Astrocyte (in vitro differentiated cells and primary cell): ENCODE results near the gene MAGEL2. TPM values are rescaled to one million over a fixed set of nuclear protein-coding genes. Genes with fewer than 3 reads are reported as not detected.

ENCODE experiments used
- DNase-seq: peaks from one replicate; pipeline ENCODE4 v3.0.0-alpha.2; 2010; ENCODE audit warnings: low read depth
- FAIRE-seq: peaks from 2 replicates; lab custom pipeline; 2011; peaks lifted over from hg19 to GRCh38; lab: Jason Lieb, UNC
- H2AFZ ChIP-seq: 2 replicates; pipeline ENCODE4 v1.6.0; 2012; ENCODE audit warnings: low read depth, low read length, inconsistent platforms
- H3K27ac ChIP-seq: 2 replicates; pipeline ENCODE4 v1.5.1; 2011; ENCODE audit warnings: low read depth, low read length, inconsistent platforms
- H3K27me3 ChIP-seq: 2 replicates; pipeline ENCODE4 v1.6.0; 2011; ENCODE audit warnings: low read length, inconsistent platforms; ENCODE audit not compliant: insufficient read depth
- H3K36me3 ChIP-seq: 2 replicates; pipeline ENCODE4 v1.5.1; 2011; ENCODE audit warnings: low read length, inconsistent platforms; ENCODE audit not compliant: insufficient read depth
- H3K4me1 ChIP-seq: 2 replicates; pipeline ENCODE4 v1.5.1; 2011; ENCODE audit warnings: low read length, inconsistent platforms; ENCODE audit not compliant: insufficient read depth
- H3K4me2 ChIP-seq: 2 replicates; pipeline ENCODE4 v1.6.0; 2012; ENCODE audit warnings: low read length, inconsistent platforms
- H3K4me3 ChIP-seq: 2 replicates; pipeline ENCODE4 v1.5.1; 2011; ENCODE audit warnings: low read depth, mild to moderate bottlenecking, low read length, inconsistent platforms; ENCODE audit not compliant: insufficient read depth
- H3K79me2 ChIP-seq: 2 replicates; pipeline ENCODE4 v1.6.0; 2012; ENCODE audit warnings: mild to moderate bottlenecking, low read length, inconsistent platforms; ENCODE audit not compliant: insufficient read depth
- H3K9ac ChIP-seq: 2 replicates; pipeline ENCODE4 v1.6.0; 2012; ENCODE audit warnings: mild to moderate bottlenecking, low read length, inconsistent platforms
- H3K9me3 ChIP-seq: 2 replicates; pipeline ENCODE4 v1.5.1; 2012; ENCODE audit warnings: low read depth, mild to moderate bottlenecking, low read length, inconsistent platforms; ENCODE audit not compliant: insufficient read depth
- H4K20me1 ChIP-seq: 2 replicates; pipeline ENCODE4 v1.6.0; 2012; ENCODE audit warnings: low read length, inconsistent platforms; ENCODE audit not compliant: insufficient read depth
- H3K27ac Mint-ChIP-seq: one replicate; pipeline ENCODE4 v1.8.0; 2021; ENCODE audit warnings: mild to moderate bottlenecking, mixed read lengths; ENCODE audit not compliant: unreplicated experiment
- H3K27me3 Mint-ChIP-seq: one replicate; pipeline ENCODE4 v1.8.0; 2021; ENCODE audit warnings: low read depth, mixed read lengths; ENCODE audit not compliant: unreplicated experiment
- H3K36me3 Mint-ChIP-seq: one replicate; pipeline ENCODE4 v1.8.0; 2021; ENCODE audit warnings: low read depth, mixed read lengths; ENCODE audit not compliant: unreplicated experiment
- H3K4me1 Mint-ChIP-seq: one replicate; pipeline ENCODE4 v1.8.0; 2021; ENCODE audit warnings: low read depth, mixed read lengths; ENCODE audit not compliant: unreplicated experiment
- H3K4me3 Mint-ChIP-seq: one replicate; pipeline ENCODE4 v1.8.0; 2021; ENCODE audit warnings: mild to moderate bottlenecking, moderate library complexity, mixed read lengths; ENCODE audit not compliant: unreplicated experiment
- H3K9me3 Mint-ChIP-seq: one replicate; pipeline ENCODE4 v1.8.0; 2021; ENCODE audit warnings: mild to moderate bottlenecking, mixed read lengths; ENCODE audit not compliant: unreplicated experiment
- CTCF ChIP-seq: IDR thresholded peaks from 2 replicates; pipeline ENCODE4 v1.5.1; 2011; ENCODE audit warnings: low read depth, mild to moderate bottlenecking, inconsistent platforms, low read length, moderate library complexity; ENCODE audit not compliant: insufficient read depth
- EZH2 ChIP-seq: IDR thresholded peaks from 2 replicates; pipeline ENCODE4 v1.6.1; 2012; ENCODE audit warnings: mild to moderate bottlenecking, low read length, inconsistent platforms; ENCODE audit not compliant: insufficient read depth
- total RNA-seq: library from RNA; stranded (reverse); gene quantifications from 2 replicates; pipeline ENCODE4 v1.2.1, GENCODE V29; 2021

Gene MAGEL2
- total RNA-seq, 1 donor from 2014 or later, result 8.6 TPM

GRCh38 chr15:23647001-23647295, 719 bp downstream of the MAGEL2 start:
- H3K9me3 ChIP-seq, result no peaks in the 10 kb centered on the region
- TF ChIP-seq CTCF (no peak), EZH2 (no peak)
- DNase-seq (no peak), FAIRE-seq (no peak)
- H3K9ac ChIP-seq, result peak overlapping the region; percentile 76
- H2AFZ ChIP-seq, result no peak overlapping the region
- no peaks in the 10 kb centered on the region for H3K36me3 ChIP-seq
- no peaks in the 10 kb centered on the region for H4K20me1 ChIP-seq
- no peak overlapping the region for H3K27ac ChIP-seq
- Mint-ChIP-seq H3K36me3 (peaks cover 2% of the 10 kb centered on the region), H3K4me3 (peak overlapping the region; percentile 78), H3K9me3 (peaks cover 5% of the 10 kb centered on the region), H3K4me1 (no peaks in the 10 kb centered on the region), H3K27ac (no peak overlapping the region), H3K27me3 (no peaks in the 10 kb centered on the region)
- no peaks in the 10 kb centered on the region for H3K79me2 ChIP-seq
- H3K27me3 ChIP-seq, result no peaks in the 10 kb centered on the region
- H3K4me1 ChIP-seq, result no peaks in the 10 kb centered on the region
- peak overlapping the region; percentile 60 for H3K4me3 ChIP-seq
- peak overlapping the region; percentile 79 for H3K4me2 ChIP-seq

GRCh38 chr15:23646165-23647000, 1.3 kb downstream of the MAGEL2 start:
- no peaks in the 10 kb centered on the region for H3K79me2 ChIP-seq
- H3K4me1 Mint-ChIP-seq, result no peaks in the 10 kb centered on the region
- no peak overlapping the region for H3K9ac ChIP-seq
- H3K27me3 Mint-ChIP-seq, result no peaks in the 10 kb centered on the region
- no peaks in the 10 kb centered on the region for H3K27me3 ChIP-seq
- peaks cover 2% of the 10 kb centered on the region for H3K36me3 Mint-ChIP-seq
- peak overlapping the region; percentile 79 for H3K4me2 ChIP-seq
- H3K4me1 ChIP-seq, result no peaks in the 10 kb centered on the region
- no peaks in the 10 kb centered on the region for H3K9me3 ChIP-seq
- no peak overlapping the region for H3K27ac Mint-ChIP-seq
- FAIRE-seq (no peak), DNase-seq (no peak)
- no peak overlapping the region for H3K27ac ChIP-seq
- TF ChIP-seq CTCF (no peak), EZH2 (no peak)
- no peaks in the 10 kb centered on the region for H4K20me1 ChIP-seq
- H3K4me3 ChIP-seq, result no peak overlapping the region
- H2AFZ ChIP-seq, result no peak overlapping the region
- H3K9me3 Mint-ChIP-seq, result peaks cover 5% of the 10 kb centered on the region
- peak overlapping the region; percentile 78 for H3K4me3 Mint-ChIP-seq
- no peaks in the 10 kb centered on the region for H3K36me3 ChIP-seq
